ENCODE data around the gene AFAP1.

DNA sequence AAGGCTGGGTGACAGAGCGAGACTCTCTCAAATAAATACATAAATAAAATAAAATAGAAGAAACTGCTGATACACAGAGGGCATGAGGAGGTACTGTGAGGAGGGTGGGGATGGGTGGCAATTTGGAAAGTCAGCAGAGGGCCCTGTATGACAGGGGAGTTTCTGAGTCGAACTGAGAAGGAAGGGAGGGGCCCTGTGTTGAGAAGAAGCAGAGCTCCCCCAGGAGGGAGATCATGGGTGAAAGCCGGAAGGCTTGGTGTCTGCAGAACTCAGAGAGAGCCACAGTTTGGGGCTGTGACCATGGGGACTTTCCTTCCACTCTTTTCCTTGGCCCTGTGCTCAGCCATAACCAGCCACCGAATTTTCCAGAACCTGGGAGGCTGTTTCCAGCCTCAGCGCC lies 24.8 kb upstream of the AFAP1 start:
- TF ChIP-seq, protein P1, sequence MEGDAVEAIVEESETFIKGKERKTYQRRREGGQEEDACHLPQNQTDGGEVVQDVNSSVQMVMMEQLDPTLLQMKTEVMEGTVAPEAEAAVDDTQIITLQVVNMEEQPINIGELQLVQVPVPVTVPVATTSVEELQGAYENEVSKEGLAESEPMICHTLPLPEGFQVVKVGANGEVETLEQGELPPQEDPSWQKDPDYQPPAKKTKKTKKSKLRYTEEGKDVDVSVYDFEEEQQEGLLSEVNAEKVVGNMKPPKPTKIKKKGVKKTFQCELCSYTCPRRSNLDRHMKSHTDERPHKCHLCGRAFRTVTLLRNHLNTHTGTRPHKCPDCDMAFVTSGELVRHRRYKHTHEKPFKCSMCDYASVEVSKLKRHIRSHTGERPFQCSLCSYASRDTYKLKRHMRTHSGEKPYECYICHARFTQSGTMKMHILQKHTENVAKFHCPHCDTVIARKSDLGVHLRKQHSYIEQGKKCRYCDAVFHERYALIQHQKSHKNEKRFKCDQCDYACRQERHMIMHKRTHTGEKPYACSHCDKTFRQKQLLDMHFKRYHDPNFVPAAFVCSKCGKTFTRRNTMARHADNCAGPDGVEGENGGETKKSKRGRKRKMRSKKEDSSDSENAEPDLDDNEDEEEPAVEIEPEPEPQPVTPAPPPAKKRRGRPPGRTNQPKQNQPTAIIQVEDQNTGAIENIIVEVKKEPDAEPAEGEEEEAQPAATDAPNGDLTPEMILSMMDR (IDR thresholded peaks at IDR 0.05), result no peak
- no peak for TF ChIP-seq EZH2 (IDR thresholded peaks at IDR 0.05; ENCODE audit: borderline replicate concordance, insufficient read depth, low read depth, low read length, poor library complexity, severe bottlenecking)

All from B cell (primary cell).